ENCODE results near the gene KIR2DL1.
"Not testable (repeated sequence)": the region's sequence is repeated elsewhere in the genome, so short reads cannot be mapped to it uniquely, and the experiment has no call there.

GRCh38 chr19:54741950-54742349, 27.6 kb upstream of the KIR2DL1 start:
- not testable (repeated sequence) for TF ChIP-seq POLR2AphosphoS5 (IDR thresholded peaks at IDR 0.05; ENCODE audit: borderline replicate concordance, low read depth, low read length); EZH2 (IDR thresholded peaks at IDR 0.05); FOXP2 (optimal IDR thresholded peaks at IDR 0.05; ENCODE audit: control extremely low read depth, extremely low read length, insufficient read depth)

All from SK-N-MC (cell line).